ENCODE results near the gene ZNF205. TPM values are rescaled to one million over a fixed set of nuclear protein-coding genes. Genes with fewer than 3 reads are reported as not detected.
A peak's percentile ranks its signal among the peaks of the same experiment; 100 is the strongest.

The ZNF205 gene
- total and polyA plus RNA-seq, 9 of the 15 experiments (the other 6 are each of a cell fraction or from before 2014, with no cell fraction given): 2.4 to 11.8 (median 5.1) TPM; not detected in 2

- TF ChIP-seq RREB1 (CRISPR knock-in tag; IDR thresholded peaks at IDR 0.05) (peak; percentile 80; the same call in 1 of the 2 replicates), SMAD1 (IDR thresholded peaks at IDR 0.05; ENCODE audit: low read depth, low read length, partially characterized antibody) (peak; percentile 66), CBX1 (IDR thresholded peaks at IDR 0.05; ENCODE audit: low read depth) (peak; percentile 68; the same call in 1 of the 2 replicates), THRAP3 (IDR thresholded peaks at IDR 0.05; ENCODE audit: borderline replicate concordance) (no peak), BCL6 (CRISPR knock-in tag; IDR thresholded peaks at IDR 0.05) (no peak), ZNF764 (CRISPR knock-in tag; IDR thresholded peaks at IDR 0.05; ENCODE audit: low read depth) (no peak), SRSF3 (IDR thresholded peaks at IDR 0.05; ENCODE audit: insufficient read depth, low read length) (no peak), BRD9 (IDR thresholded peaks at IDR 0.05; ENCODE audit: low read depth, partially characterized antibody) (no peak), TSHZ1 (CRISPR knock-in tag; IDR thresholded peaks at IDR 0.05) (no peak), HNRNPL (IDR thresholded peaks at IDR 0.05; ENCODE audit: low read depth, low read length) (peak; percentile 76; the same call in 1 of the 2 replicates), CHD4 (IDR thresholded peaks at IDR 0.05; ENCODE audit: insufficient read depth, insufficient replicate concordance, low read depth, low read length, poor library complexity, severe bottlenecking) (no peak), SRSF9 (IDR thresholded peaks at IDR 0.05; ENCODE audit: borderline replicate concordance, low read depth, low read length) (no peak), FIP1L1 (IDR thresholded peaks at IDR 0.05; ENCODE audit: low read depth, low read length, poor library complexity, severe bottlenecking) (peak; percentile 87), ZNF79 (CRISPR knock-in tag; IDR thresholded peaks at IDR 0.05; ENCODE audit: low read depth) (no peak), WHSC1 (IDR thresholded peaks at IDR 0.05; ENCODE audit: low read length) (no peak), ZNF77 (CRISPR knock-in tag; IDR thresholded peaks at IDR 0.05) (no peak), CGGBP1 (CRISPR knock-in tag; IDR thresholded peaks at IDR 0.05) (no peak)
These were observed 6.0 kb upstream of the ZNF205 start (continued) for GRCh38 chr16:3106205-3106928.
